Measurements from ENCODE around the gene PSMD13. TPM values are rescaled to one million over a fixed set of nuclear protein-coding genes. Genes with fewer than 3 reads are reported as not detected.

Gene PSMD13
- total and polyA plus RNA-seq, 2 of the 4 experiments (the other 2 are of a cell fraction), result 177 to 217 TPM

DNA sequence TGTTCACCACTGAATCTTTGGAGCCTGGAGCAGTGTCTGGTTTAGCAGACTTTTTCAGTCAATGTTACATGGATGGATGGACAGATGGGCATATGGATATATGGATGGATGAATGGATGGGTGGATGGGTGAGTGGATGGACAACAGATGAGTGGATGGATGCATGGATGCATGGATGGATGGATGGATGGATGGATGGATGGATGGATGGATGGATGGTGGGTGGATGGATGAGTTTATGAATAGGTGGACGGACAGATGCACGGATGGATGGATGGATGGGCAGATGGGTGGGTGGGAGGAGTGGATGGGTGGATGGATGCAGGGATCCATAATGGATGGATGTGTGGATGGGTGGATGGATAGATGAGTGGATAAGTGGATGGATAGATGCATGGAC, 19.0 kb downstream of the PSMD13 start:
- dilution Hi-C loops (cut with HindIII; ENCODE audit: low sequenced_read_pairs, unreplicated experiment) (no loop called here), intact Hi-C loops (cut with micrococcal nuclease) (no loop called here)
- H2BK5ac ChIP-seq (ENCODE audit: low read depth, low read length, poor library complexity, severe bottlenecking), result no peak overlapping the region

More for the DNA sequence above, 19.0 kb downstream of the PSMD13 start:
- DNase-seq, result no peak
- Histone ChIP-seq H3K27me3 (ENCODE audit: control insufficient read depth, insufficient read depth, low read length) (peaks cover 10% of the 10 kb centered on the region), H2AK5ac (ENCODE audit: low read depth, low read length) (no peak overlapping the region), H3K14ac (replicated peaks; ENCODE audit: low read depth, low read length) (no peak overlapping the region), H4K91ac (ENCODE audit: insufficient read depth, low read depth, low read length) (no peak overlapping the region), H3K4me3 (ENCODE audit: insufficient read depth, low read depth, low read length) (no peak overlapping the region), H2BK15ac (ENCODE audit: low read depth, low read length) (no peak overlapping the region), H2BK20ac (ENCODE audit: low read depth, low read length) (no peak overlapping the region), H2AFZ (replicated peaks; ENCODE audit: low read length, poor library complexity) (no peak overlapping the region), H3K79me1 (ENCODE audit: low read depth in 1 of 2, low read length in 2 of 2) (peaks cover 0 to 3% of the 10 kb centered on the region in 2 experiments; a peak in 1 of 4 replicates), H3K56ac (ENCODE audit: extremely low read depth, insufficient read depth, low read length) (no peak overlapping the region), H3K4me2 (ENCODE audit: low read depth, low read length) (no peak overlapping the region), H3K18ac (ENCODE audit: low read depth, low read length) (no peak overlapping the region), H4K5ac (ENCODE audit: low read depth, low read length) (no peak overlapping the region), H3K9me3 (ENCODE audit: control insufficient read depth, insufficient read depth, low read length) (no peaks in the 10 kb centered on the region), H3K4me1 (ENCODE audit: control insufficient read depth, insufficient read depth, low read length) (no peaks in the 10 kb centered on the region), H3K9ac (ENCODE audit: low read depth, low read length) (no peak overlapping the region), H3K23ac (ENCODE audit: low read depth, low read length) (no peak overlapping the region), H2AK9ac (replicated peaks; ENCODE audit: low read depth, low read length, poor library complexity) (no peak overlapping the region), H3K36me3 (ENCODE audit: control insufficient read depth, insufficient read depth, low read length) (peaks cover 25% of the 10 kb centered on the region), H4K8ac (ENCODE audit: low read depth in 2 of 2, low read length in 2 of 2) (no peak overlapping the region), H3K27ac (ENCODE audit: insufficient read depth, low read length) (no peak overlapping the region), H4K20me1 (ENCODE audit: insufficient read depth, low read length) (no peaks in the 10 kb centered on the region; the same call in 1 of the 2 replicates), H3K4ac (ENCODE audit: low read depth, low read length) (no peak overlapping the region), H3K9me1 (ENCODE audit: insufficient read depth, low read length) (no peaks in the 10 kb centered on the region), H2BK120ac (ENCODE audit: low read depth, low read length) (no peak overlapping the region)
- ChIA-PET POLR2A (ENCODE audit: unreplicated experiment) (no interaction called here), CTCF (no interaction called here)
- BruUV-seq (replicated peaks), result no TSS peak
- ATAC-seq (ENCODE audit: low read depth), result no peak
- WGBS, 2 experiments (ENCODE audit: extremely low coverage in 2 of 2, insufficient read length in 1 of 2), result no CpG with 5 or more reads among the region's 2 CpGs
- in situ Hi-C loops (cut with MboI; ENCODE audit: low sequenced_read_pairs), result no loop called here
- no peak for TF ChIP-seq NFE2L2 (IDR thresholded peaks at IDR 0.05; ENCODE audit: low read depth, low read length)
- TF ChIP-seq RFX5 (IDR thresholded peaks at IDR 0.05; ENCODE audit: low read depth, low read length), result no peak
- TF ChIP-seq MAZ (IDR thresholded peaks at IDR 0.05; ENCODE audit: borderline replicate concordance, low read depth, low read length), result no peak
- TF ChIP-seq RAD21 (IDR thresholded peaks at IDR 0.05; ENCODE audit: low read length), result no peak
- TF ChIP-seq, protein P1, sequence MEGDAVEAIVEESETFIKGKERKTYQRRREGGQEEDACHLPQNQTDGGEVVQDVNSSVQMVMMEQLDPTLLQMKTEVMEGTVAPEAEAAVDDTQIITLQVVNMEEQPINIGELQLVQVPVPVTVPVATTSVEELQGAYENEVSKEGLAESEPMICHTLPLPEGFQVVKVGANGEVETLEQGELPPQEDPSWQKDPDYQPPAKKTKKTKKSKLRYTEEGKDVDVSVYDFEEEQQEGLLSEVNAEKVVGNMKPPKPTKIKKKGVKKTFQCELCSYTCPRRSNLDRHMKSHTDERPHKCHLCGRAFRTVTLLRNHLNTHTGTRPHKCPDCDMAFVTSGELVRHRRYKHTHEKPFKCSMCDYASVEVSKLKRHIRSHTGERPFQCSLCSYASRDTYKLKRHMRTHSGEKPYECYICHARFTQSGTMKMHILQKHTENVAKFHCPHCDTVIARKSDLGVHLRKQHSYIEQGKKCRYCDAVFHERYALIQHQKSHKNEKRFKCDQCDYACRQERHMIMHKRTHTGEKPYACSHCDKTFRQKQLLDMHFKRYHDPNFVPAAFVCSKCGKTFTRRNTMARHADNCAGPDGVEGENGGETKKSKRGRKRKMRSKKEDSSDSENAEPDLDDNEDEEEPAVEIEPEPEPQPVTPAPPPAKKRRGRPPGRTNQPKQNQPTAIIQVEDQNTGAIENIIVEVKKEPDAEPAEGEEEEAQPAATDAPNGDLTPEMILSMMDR (conservative IDR thresholded peaks at IDR 0.05; ENCODE audit: low read depth, low read length), result no peak
- no peak for TF ChIP-seq CEBPB (IDR thresholded peaks at IDR 0.05; ENCODE audit: low read depth, low read length)
- no peak for TF ChIP-seq BHLHE40 (IDR thresholded peaks at IDR 0.05; ENCODE audit: low read depth, low read length)
